ENCODE measurements around the gene SLC26A8.

The SLC26A8 gene

GRCh38 chr6:36038120-36038876, 13.9 kb upstream of the SLC26A8 start:
- Histone ChIP-seq H3K4me2 (ENCODE audit: low read depth, low read length, poor library complexity, severe bottlenecking) (no peak overlapping the region), H3K36me3 (ENCODE audit: low read length) (no peaks in the 10 kb centered on the region; the same call in 1 of the 2 replicates), H3K4me3 (ENCODE audit: insufficient read depth, low read length, poor library complexity, severe bottlenecking) (no peak overlapping the region), H3K9me3 (ENCODE audit: insufficient read depth, low read length) (no peaks in the 10 kb centered on the region), H3K79me2 (ENCODE audit: insufficient read depth, low read length) (peaks cover 100% of the 10 kb centered on the region), H3F3A (ENCODE audit: insufficient read depth) (peaks cover 11% of the 10 kb centered on the region; the same call in 1 of the 2 replicates), H4K20me1 (ENCODE audit: low read depth, low read length) (peaks cover 65% of the 10 kb centered on the region), H3K27me3 (ENCODE audit: low read length) (no peaks in the 10 kb centered on the region), H3K27ac (ENCODE audit: low read depth, low read length) (no peak overlapping the region), H3K9ac (ENCODE audit: low read length) (no peak overlapping the region), H3K9me2 (replicated peaks; ENCODE audit: insufficient read depth, low read length) (no peaks in the 10 kb centered on the region), H2AFZ (ENCODE audit: low read depth, low read length, severe bottlenecking) (no peak overlapping the region)
- TF ChIP-seq CTCF (IDR thresholded peaks at IDR 0.05; ENCODE audit: insufficient read depth, low read length, poor library complexity, severe bottlenecking) (no peak), EZH2phosphoT487 (conservative IDR thresholded peaks at IDR 0.05; ENCODE audit: low read length) (no peak)

- H3K9me3 ChIP-seq (ENCODE audit: insufficient read depth, low read length) = no peaks in the 10 kb centered on the region
- H3F3A ChIP-seq (ENCODE audit: insufficient read depth) = peaks cover 6% of the 10 kb centered on the region; the same call in 1 of the 2 replicates
- H3K27me3 ChIP-seq (ENCODE audit: low read length) = no peaks in the 10 kb centered on the region
- no peak overlapping the region for H3K4me2 ChIP-seq (ENCODE audit: low read depth, low read length, poor library complexity, severe bottlenecking)
- H3K9ac ChIP-seq (ENCODE audit: low read length) = no peak overlapping the region
- no peaks in the 10 kb centered on the region for H3K9me2 ChIP-seq (replicated peaks; ENCODE audit: insufficient read depth, low read length)
- no peak overlapping the region for H2AFZ ChIP-seq (ENCODE audit: low read depth, low read length, severe bottlenecking)
- peaks cover 60% of the 10 kb centered on the region for H4K20me1 ChIP-seq (ENCODE audit: low read depth, low read length)
- no peak overlapping the region for H3K27ac ChIP-seq (ENCODE audit: low read depth, low read length)
- H3K36me3 ChIP-seq (ENCODE audit: low read length) = no peaks in the 10 kb centered on the region; the same call in 1 of the 2 replicates
- peaks cover 100% of the 10 kb centered on the region for H3K79me2 ChIP-seq (ENCODE audit: insufficient read depth, low read length)
- H3K4me3 ChIP-seq (ENCODE audit: insufficient read depth, low read length, poor library complexity, severe bottlenecking) = no peak overlapping the region
- no peak for TF ChIP-seq EZH2phosphoT487 (conservative IDR thresholded peaks at IDR 0.05; ENCODE audit: low read length)
- TF ChIP-seq CTCF (IDR thresholded peaks at IDR 0.05; ENCODE audit: insufficient read depth, low read length, poor library complexity, severe bottlenecking) = no peak
Observed at GRCh38 chr6:36035225-36035624, 10.8 kb upstream of the SLC26A8 start.

GRCh38 chr6:36034441-36034840, 10.0 kb upstream of the SLC26A8 start:
- Histone ChIP-seq H2AFZ (ENCODE audit: low read depth, low read length, severe bottlenecking) (no peak overlapping the region), H3K9me3 (ENCODE audit: insufficient read depth, low read length) (no peaks in the 10 kb centered on the region), H3F3A (ENCODE audit: insufficient read depth) (0 out of 2 replicates have a peak, but pooled peaks cover 6% of the 10 kb centered on the region), H3K4me2 (ENCODE audit: low read depth, low read length, poor library complexity, severe bottlenecking) (no peak overlapping the region), H3K36me3 (ENCODE audit: low read length) (peaks cover 1% of the 10 kb centered on the region; the same call in 1 of the 2 replicates), H3K9me2 (replicated peaks; ENCODE audit: insufficient read depth, low read length) (no peaks in the 10 kb centered on the region), H3K9ac (ENCODE audit: low read length) (no peak overlapping the region), H3K4me3 (ENCODE audit: insufficient read depth, low read length, poor library complexity, severe bottlenecking) (no peak overlapping the region), H3K79me2 (ENCODE audit: insufficient read depth, low read length) (peaks cover 100% of the 10 kb centered on the region), H3K27ac (ENCODE audit: low read depth, low read length) (no peak overlapping the region), H4K20me1 (ENCODE audit: low read depth, low read length) (peaks cover 61% of the 10 kb centered on the region), H3K27me3 (ENCODE audit: low read length) (no peaks in the 10 kb centered on the region)
- TF ChIP-seq CTCF (IDR thresholded peaks at IDR 0.05; ENCODE audit: insufficient read depth, low read length, poor library complexity, severe bottlenecking) = no peak
